ENCODE results near the gene WDCP.

The WDCP gene

DNA sequence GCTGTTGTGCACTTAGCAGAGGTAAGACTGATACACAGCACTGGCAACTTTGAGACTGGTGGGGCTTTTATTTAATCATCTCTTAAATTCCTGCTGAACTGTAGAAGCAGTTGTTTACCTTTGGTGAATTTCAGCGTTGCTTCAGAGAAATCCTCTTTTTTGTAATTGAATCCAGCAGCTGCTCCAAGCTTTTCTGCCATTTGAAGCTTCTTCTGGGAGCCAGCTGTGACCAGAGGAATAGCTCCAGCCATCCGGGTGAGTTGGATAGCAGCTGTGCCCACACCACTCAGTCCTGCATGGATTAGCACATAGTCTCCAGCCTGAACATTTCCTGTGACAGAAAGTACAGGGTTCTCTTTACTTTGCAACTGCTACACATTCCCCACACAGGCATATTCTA, 33.5 kb upstream of the WDCP start:
- no peak for ATAC-seq
- TF ChIP-seq ESRRG (CRISPR knock-in tag; IDR thresholded peaks at IDR 0.05), result no peak
- no peak for TF ChIP-seq OSR1 (CRISPR knock-in tag; IDR thresholded peaks at IDR 0.05)
- TF ChIP-seq ARNTL (CRISPR knock-in tag; IDR thresholded peaks at IDR 0.05; ENCODE audit: borderline replicate concordance, low read depth), result no peak
- TF ChIP-seq, protein P1, sequence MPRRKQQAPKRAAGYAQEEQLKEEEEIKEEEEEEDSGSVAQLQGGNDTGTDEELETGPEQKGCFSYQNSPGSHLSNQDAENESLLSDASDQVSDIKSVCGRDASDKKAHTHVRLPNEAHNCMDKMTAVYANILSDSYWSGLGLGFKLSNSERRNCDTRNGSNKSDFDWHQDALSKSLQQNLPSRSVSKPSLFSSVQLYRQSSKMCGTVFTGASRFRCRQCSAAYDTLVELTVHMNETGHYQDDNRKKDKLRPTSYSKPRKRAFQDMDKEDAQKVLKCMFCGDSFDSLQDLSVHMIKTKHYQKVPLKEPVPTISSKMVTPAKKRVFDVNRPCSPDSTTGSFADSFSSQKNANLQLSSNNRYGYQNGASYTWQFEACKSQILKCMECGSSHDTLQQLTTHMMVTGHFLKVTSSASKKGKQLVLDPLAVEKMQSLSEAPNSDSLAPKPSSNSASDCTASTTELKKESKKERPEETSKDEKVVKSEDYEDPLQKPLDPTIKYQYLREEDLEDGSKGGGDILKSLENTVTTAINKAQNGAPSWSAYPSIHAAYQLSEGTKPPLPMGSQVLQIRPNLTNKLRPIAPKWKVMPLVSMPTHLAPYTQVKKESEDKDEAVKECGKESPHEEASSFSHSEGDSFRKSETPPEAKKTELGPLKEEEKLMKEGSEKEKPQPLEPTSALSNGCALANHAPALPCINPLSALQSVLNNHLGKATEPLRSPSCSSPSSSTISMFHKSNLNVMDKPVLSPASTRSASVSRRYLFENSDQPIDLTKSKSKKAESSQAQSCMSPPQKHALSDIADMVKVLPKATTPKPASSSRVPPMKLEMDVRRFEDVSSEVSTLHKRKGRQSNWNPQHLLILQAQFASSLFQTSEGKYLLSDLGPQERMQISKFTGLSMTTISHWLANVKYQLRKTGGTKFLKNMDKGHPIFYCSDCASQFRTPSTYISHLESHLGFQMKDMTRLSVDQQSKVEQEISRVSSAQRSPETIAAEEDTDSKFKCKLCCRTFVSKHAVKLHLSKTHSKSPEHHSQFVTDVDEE (CRISPR knock-in tag; IDR thresholded peaks at IDR 0.05), result no peak
- no peak for TF ChIP-seq ZNF70 (CRISPR knock-in tag; IDR thresholded peaks at IDR 0.05)
- TF ChIP-seq BACH2 (CRISPR knock-in tag; IDR thresholded peaks at IDR 0.05; ENCODE audit: borderline replicate concordance), result no peak
- TF ChIP-seq ZFP30 (CRISPR knock-in tag; IDR thresholded peaks at IDR 0.05), result no peak
- no peak for TF ChIP-seq ISL1 (CRISPR knock-in tag; IDR thresholded peaks at IDR 0.05)
- TF ChIP-seq POU6F1 (CRISPR knock-in tag; IDR thresholded peaks at IDR 0.05; ENCODE audit: borderline replicate concordance, low read depth), result no peak
- TF ChIP-seq GLIS3 (CRISPR knock-in tag; IDR thresholded peaks at IDR 0.05), result no peak
- TF ChIP-seq PPARA (CRISPR knock-in tag; IDR thresholded peaks at IDR 0.05; ENCODE audit: borderline replicate concordance), result no peak
- no peak for TF ChIP-seq TOX (CRISPR knock-in tag; IDR thresholded peaks at IDR 0.05; ENCODE audit: borderline replicate concordance)

GRCh38 chr2:24077879-24078278, 30.7 kb upstream of the WDCP start:
- ATAC-seq, result no peak
- TF ChIP-seq POU6F1 (CRISPR knock-in tag; IDR thresholded peaks at IDR 0.05; ENCODE audit: borderline replicate concordance, low read depth), result no peak
- TF ChIP-seq BACH2 (CRISPR knock-in tag; IDR thresholded peaks at IDR 0.05; ENCODE audit: borderline replicate concordance), result no peak
- no peak for TF ChIP-seq ZNF565 (CRISPR knock-in tag; conservative IDR thresholded peaks at IDR 0.05; ENCODE audit: low read depth)
- no peak for TF ChIP-seq ZNF70 (CRISPR knock-in tag; IDR thresholded peaks at IDR 0.05)
- no peak for TF ChIP-seq CREB5 (CRISPR knock-in tag; IDR thresholded peaks at IDR 0.05; ENCODE audit: low read depth)
- TF ChIP-seq, protein P1 (CRISPR knock-in tag; IDR thresholded peaks at IDR 0.05), result no peak

- no peak for ATAC-seq
Measured at GRCh38 chr2:24077535-24077877, 30.3 kb upstream of the WDCP start.

DNA sequence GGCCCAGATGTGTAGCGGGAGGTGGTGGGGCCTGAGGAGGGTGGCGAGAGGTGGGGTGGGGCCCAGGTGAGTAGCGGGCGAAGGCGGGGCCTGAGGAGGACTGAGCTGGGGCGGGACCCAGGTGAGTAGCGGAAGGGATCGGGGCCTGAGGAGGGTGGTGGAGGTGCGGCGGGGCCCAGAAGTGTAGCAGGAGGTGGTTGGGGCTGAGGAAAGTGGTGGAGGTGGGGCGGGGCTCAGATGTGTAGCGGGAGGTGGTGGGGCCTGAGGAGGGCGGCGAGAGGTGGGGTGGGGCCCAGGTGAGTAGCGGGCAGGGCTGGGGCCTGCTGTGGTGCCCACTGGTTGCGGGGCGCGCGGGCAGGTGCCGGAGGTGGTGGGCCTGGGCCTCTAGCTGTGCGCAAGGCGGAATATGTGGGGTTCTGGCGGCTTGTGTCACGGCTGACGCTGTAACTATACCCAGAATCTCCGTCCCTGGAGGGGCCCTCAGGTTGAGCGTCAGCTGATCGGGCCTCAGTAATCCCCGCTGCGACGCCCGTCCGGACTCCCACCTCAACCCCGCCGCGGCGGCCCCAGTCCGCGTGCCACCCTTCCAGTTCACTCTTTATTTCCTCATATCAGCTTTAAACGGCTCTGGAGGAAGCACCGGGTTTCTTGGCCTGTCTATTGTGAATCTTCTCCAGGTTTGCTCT, 29.8 kb upstream of the WDCP start:
- peak; percentile 39 for ATAC-seq
- no peak for TF ChIP-seq ISL1 (CRISPR knock-in tag; IDR thresholded peaks at IDR 0.05)
- TF ChIP-seq GLIS3 (CRISPR knock-in tag; IDR thresholded peaks at IDR 0.05), result no peak
- no peak for TF ChIP-seq ZNF565 (CRISPR knock-in tag; conservative IDR thresholded peaks at IDR 0.05; ENCODE audit: low read depth)
- no peak for TF ChIP-seq ARNTL (CRISPR knock-in tag; IDR thresholded peaks at IDR 0.05; ENCODE audit: borderline replicate concordance, low read depth)
- TF ChIP-seq TOX (CRISPR knock-in tag; IDR thresholded peaks at IDR 0.05; ENCODE audit: borderline replicate concordance), result no peak
- no peak for TF ChIP-seq SNAI2 (CRISPR knock-in tag; IDR thresholded peaks at IDR 0.05)
- no peak for TF ChIP-seq PATZ1 (CRISPR knock-in tag; IDR thresholded peaks at IDR 0.05; ENCODE audit: borderline replicate concordance)
- TF ChIP-seq, protein P1 (CRISPR knock-in tag; IDR thresholded peaks at IDR 0.05), result no peak
- TF ChIP-seq CSDC2 (CRISPR knock-in tag; IDR thresholded peaks at IDR 0.05), result no peak
- no peak for TF ChIP-seq ZNF70 (CRISPR knock-in tag; IDR thresholded peaks at IDR 0.05)
- no peak for TF ChIP-seq RARB (CRISPR knock-in tag; IDR thresholded peaks at IDR 0.05)

More at GRCh38 chr2:24077535-24077877, 30.3 kb upstream of the WDCP start:
- TF ChIP-seq RARB (CRISPR knock-in tag; IDR thresholded peaks at IDR 0.05), result no peak
- TF ChIP-seq SNAI2 (CRISPR knock-in tag; IDR thresholded peaks at IDR 0.05), result 0 out of 2 replicates have a peak, but pooled peaks have one; percentile 3
